Ovary (tissue), 3 donors: ENCODE data around the gene CCDC120.

Experiments
- CTCF ChIP-seq, 3 donors: fragments of 450-650 bp in 2 of 3; fragments of 200-600 bp in 1 of 3; IDR thresholded peaks; one replicate each; pipeline versions ENCODE4 v1.5.1 to v1.8.0; 2016 to 2022; ENCODE audit warnings: antibody characterized with exemption in 3 of 3, mild to moderate bottlenecking in 1 of 3
- EP300 ChIP-seq: sonication (generic); formaldehyde crosslinking; IDR thresholded peaks from one replicate; pipeline ENCODE4 v1.6.1; 2017; ENCODE audit warnings: antibody characterized with exemption
- POLR2A ChIP-seq: fragments of 450-650 bp; IDR thresholded peaks from one replicate; pipeline ENCODE4 v1.6.1; 2017; ENCODE audit warnings: antibody characterized with exemption, mild to moderate bottlenecking, moderate library complexity
- donor health status: DM: no; HTN: no; CAD: no.

- no peak for TF ChIP-seq CTCF (IDR thresholded peaks at IDR 0.05)
- no peak for TF ChIP-seq EP300
- no peak for TF ChIP-seq POLR2A
Measured at GRCh38 chrX:49061490-49061889, 2.7 kb downstream of the CCDC120 start.
